Central memory CD4-positive, alpha-beta T cell (primary cell): ENCODE data around the gene CPNE4.
A peak's percentile ranks its signal among the peaks of the same experiment; 100 is the strongest.

ENCODE experiments used
- DNase-seq: peaks from one replicate; pipeline ENCODE4 v3.0.0; 2022

The CPNE4 gene

DNA sequence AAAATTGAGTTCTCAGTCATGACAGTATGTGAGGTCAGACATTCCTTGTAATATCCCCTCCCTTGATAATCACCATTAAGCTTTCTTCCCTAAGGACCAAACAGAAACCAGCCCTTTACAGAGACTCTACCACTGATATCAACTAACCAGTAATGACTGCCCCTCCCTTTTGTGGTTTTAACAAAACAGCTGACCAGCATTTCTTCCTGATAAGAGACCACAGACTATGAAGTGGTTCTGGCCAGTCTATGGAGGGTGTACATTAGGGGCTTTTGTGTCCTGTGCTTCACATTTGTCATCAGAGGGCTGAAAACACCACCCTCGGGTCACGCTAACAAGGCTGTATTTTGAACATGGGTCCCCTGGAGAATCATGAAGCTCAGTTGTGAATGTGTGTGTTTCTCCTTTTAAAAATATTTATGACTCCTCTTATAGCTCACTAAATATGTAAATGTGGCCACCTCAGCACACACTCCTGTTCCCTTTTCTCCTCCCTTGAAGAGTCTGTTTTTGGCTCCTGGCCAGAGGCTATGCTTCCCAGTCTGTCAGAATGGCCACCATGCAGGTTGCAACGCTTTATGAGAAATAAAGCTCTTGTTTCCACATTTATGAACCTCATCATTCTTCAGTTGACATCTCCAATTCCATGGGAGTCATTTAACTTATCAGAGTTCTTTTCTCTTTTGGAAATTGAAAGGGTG is 239.3 kb downstream of the CPNE4 start:
- no peak for DNase-seq

DNA sequence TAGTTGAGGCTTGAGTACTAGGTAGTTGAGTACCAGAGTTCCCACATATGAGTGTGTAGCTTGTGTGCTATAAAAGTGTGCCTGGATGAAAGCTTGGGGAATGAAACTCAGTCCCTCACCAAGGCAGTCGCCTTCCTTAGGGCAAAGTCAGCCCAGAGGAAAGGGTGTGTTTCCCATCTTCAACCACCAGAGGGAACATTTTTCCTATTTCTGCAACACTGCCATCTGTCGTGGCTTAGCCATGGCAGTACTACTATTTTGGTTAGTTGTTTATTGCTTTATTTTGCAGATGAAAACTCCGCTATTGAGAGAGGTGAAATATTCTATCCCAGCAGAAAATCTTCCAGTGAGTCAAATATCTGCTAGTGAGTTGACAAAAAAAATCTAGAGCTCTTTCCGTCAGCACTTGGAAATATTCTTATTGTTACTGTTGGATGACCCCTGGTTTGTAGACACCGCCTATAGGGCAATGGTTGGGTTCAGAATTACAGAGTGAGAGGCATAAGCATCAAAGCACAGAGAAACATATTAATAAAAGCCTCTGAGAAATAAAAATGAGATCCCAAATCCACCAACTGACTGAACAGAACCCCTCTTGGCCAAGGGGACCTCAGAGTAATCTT is 239.9 kb downstream of the CPNE4 start:
- DNase-seq: peak; percentile 12

DNA sequence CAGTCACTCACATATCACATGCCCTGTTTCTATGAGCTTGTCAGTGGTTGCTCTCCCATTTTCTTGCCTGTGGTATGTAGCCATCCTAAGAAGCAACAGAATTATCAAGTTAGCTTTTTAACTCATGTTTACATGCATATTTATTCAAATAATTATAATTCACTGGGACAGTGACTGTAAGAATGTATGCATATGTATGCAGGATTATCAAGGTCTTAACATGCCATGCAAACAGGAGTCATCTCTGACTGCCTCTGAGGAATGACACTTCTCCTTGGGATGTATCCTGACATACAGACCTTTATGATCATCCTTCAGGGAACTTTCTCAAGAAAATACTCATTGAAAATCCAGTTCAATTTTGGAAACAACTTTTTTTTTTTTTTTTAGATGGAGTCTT is 240.9 kb downstream of the CPNE4 start:
- DNase-seq: no peak

DNA sequence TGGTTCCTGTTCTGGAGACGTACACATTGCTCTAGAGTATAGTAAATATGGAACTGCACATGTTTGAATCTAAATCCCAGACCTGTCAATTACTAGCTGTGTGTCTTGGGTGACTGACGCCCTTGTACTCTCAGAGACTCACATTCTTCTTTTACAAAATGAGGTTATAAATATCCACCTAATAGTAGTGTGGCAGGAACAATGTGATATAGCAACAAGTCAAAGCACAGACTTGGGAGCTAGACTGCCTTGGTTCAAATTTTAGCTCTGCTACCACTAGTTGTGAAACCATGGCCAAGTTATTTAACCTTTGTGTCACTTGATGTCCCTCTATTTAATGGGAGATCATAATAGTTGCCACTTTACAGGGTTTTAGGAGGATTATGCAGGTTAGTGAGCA is 245.6 kb downstream of the CPNE4 start:
- no peak for DNase-seq

DNA sequence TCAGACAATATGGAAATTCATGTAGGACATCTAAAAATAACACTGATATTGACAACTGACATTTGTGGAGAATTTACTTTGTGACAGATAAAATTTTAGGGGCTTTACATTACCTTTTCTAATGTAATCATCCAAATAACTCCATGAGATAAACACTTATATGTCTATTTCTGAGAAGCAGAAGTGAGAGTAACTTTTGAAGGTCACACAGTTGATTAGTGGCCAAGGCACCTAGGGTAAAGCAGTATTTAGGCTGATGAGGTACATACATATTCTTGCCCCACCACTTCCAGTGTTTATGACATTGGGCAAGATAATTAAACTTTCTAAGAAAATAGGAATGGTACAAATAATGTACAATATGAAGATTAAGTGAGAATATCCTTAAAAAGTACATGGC is 248.4 kb downstream of the CPNE4 start:
- DNase-seq: no peak

DNA sequence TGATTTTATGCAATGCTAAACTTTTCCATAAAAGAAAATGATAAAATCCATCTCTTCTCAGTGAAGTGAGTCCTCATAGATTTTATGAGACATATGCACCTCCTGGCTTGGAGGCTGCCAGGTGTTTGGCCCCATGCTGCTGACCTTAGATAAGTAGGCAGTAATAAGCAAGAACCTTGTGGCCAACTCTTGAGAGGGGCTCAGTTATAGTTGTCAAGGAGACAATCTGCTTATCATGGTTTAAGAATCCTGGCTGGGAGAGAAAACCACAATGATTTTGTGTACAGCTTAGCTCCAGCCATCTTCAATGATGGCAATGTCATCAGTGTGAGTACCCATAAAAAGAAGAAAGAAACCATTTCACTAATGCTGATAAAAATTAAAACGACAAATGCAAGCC is 252.1 kb downstream of the CPNE4 start:
- DNase-seq: no peak

DNA sequence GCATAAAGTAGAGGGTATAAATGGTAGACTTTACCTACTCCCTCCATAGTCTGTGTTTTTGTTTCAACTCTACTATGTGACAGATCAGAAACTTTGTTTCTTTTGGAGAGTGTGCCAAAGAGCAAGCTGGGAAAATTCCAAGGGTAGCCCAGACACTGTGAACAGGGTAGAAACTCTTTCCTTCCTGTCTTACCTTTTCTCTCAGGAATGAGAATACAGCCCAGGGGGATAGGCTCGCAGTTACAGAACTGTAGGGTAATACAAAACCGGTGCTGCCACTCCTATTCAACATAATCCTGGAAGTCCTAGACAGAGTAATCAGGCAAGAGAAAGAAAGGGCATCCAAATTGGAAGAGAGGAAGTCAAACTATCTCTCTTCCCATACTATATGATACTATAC is 256.3 kb downstream of the CPNE4 start:
- no peak for DNase-seq

DNA sequence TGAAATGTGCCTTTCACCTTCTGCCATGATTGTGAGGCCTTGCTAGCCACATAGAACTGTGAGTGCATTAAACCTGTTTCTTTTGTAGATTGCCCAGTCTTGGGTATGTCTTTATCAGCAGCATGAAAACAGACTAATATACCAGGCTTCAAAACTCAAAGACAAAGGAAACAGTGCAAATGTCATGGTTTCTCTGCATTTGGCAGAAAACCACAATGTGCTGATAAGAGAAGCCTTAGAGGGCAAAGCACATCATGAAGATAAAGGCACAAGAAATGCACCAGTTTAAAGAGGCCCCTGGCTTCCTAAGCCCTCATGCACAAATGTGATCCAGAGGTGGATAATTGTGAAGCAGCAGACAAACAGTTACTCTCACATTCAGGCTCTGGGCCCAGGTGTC is 259.2 kb downstream of the CPNE4 start:
- DNase-seq: no peak

DNA sequence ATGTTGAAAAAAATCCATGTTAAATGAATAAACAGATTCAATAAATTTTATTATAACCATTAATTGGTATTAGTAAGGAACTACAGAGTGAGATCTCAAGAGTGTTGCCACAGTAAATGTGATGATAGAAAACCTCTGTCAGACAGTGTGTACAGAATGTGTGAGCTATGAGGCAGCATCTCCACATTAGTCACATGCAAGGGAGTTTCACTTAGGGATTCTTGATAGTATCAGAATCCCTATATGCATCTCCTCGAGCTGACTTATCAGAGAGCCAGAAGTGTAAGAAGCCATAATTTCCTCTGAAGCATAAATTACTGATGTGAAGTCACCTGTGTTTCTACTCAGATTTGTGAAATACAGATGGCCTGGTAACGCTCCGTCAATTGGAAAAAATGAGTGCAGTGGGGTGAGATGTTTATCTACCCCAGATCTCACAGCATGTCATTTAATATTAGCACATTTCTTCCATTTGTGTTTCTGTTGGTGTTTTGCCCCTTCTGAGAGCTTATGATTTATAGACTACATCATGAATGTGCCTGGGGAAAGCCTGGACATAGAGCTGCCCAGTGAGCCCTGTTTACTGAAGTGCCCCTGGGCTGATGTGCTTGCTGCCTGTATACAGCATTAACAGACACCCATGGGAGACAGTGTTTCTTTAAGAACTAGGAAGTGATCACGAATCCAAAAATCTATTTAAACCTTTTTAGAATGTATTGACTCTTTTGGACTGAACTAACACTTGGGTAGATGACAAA is 262.4 kb downstream of the CPNE4 start:
- no peak for DNase-seq

DNA sequence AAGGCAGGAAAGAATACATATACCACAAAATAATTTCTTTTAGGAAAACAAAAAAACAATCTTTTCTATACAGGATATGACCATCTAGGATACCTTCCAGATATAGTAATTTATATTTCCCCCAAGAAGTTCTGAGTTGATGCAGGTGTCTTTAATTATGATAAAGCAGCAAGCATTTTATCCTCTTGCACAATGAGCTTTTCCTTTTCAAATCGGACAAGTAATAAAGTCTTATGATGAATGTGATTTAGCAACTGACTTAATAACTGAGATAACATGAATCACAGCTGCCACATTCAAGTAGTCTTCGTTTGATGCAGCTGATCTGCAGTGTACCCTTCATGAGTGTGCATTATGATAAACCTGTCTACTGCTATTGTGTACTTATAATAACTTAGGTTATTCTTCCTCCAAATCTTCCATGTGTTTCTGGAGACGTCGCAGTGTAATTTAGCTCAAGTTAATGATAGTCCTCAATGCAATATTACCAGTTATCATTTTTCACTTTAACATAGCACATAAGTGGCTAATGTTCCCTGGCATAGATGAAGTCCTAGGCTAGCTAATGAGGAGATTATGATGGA is 271.7 kb downstream of the CPNE4 start:
- no peak for DNase-seq

DNA sequence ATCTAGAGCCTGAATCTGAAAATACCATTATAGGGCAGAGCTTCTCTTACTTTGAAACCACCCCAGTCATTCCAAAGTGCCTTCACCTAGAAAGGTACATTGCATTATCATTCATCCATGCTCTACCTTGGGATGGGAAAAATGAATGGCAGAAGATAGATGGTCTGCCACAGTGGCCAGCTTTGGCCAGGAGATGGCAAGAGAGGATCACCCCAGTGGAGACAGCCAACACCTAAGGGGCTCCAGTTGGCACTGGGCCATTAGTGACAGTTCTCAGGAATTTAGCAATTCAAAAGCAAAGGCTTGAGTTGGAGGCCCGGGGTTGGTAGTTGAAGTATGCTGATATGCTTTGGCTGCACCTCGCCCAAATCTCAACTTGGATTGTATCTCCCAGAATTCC is 278.4 kb downstream of the CPNE4 start:
- DNase-seq: no peak

DNA sequence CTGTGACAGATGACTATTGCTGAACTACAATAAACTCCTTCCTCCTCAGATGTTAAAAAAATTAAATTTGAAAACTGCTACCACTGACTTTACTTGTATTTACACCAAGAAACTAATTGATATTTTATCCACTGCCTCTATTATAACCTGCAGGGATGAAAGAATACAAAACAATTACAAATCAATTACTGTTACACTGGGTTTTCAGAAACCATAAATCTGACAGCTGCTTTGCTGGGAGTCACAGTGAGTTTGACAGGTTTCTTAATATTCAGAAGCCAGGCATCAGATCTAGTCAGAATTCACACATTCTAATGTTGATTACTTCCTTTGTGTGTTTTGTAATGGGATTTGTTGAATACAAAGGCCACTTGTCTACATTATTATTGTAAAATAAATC is 279.4 kb downstream of the CPNE4 start:
- DNase-seq: no peak

DNA sequence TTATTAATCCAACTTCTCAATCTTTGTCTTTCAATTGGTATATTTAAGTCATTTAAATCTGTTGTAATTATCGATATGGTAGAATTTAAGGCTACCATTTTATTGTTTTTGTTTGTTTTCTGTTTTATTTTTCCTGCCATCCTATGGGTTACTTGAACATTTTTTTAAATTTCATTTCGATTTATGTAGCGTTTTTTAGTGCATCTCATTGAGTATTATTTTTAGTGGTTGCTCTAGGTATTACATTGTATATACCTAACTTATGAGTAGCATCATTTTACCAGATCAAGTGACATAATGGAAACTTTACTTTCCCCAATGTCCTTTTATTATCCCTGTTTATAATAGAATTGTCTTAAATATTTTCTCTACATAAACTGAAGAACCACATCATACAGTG is 284.6 kb downstream of the CPNE4 start:
- DNase-seq: no peak

DNA sequence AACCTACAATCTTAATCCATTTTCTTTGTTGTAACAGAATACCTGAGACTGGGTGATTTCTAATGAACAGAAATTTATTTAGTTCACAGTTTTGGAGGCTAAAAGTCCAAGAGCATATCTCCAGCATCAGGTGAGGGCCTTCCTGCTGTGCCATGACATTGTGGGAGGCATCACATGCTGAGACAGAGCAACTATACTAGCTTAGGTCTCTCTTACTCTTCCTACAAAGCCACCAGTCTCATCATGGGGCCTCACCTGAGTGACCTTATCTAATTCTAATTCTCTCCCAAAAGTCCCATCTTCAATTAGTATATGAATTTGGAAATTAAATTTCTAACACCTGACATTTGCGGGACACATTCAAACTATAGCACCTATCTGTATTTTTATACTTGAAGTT is 285.0 kb downstream of the CPNE4 start:
- DNase-seq: no peak

DNA sequence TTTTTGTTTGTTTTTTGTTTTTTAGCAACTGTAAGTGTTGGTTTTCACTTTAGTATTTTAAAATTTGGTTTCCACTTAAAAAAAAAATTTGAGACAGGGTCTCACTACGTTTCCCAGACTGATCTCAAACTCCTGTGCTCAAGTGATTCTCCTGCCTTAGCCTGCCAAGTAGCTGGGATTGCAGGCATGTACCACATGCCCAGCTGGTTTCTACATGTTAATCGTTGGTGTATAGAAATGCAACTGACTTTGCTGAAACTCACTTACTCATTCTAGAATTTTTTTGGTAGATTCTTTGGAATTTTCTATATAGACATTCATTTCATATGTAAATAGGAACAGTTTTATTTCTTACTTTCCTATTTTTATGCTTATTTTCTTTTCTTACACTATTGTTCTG is 287.3 kb downstream of the CPNE4 start:
- DNase-seq: no peak

DNA sequence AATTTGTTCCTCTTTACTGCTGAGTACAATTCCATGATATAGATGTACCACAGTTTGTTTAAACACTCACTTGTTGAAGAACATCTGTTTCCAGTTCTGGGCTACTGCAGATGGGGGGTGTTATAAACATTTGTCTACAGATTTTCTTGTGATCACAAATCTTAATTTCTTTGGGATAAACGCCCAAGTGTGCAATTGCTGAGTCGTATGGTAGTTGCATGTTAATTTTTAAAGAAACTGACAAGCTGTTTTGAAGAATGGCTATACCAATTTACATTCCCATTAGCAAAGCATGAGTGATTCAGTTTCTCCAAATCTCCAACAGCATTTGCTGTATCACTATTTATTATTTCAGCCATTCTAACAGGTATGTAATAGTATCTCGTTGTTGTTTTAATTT is 290.0 kb downstream of the CPNE4 start:
- DNase-seq: no peak

DNA sequence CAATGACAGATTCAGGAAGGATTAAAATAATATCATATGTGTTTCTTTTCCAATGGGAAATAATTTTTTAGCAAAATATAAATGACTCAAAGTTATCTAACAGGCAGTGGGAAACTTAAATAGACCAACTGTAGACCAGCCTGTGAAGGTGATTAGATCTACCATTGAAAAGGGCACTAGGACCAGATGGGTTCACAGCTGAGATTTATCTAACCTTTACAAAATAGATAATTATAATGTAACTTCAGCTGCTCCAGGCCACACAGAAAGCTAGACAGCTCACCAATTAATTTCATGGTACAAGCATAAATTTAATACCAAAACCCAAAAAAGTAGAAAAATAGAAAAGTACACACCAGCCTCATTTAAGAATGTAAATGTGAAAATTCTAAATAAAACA is 291.7 kb downstream of the CPNE4 start:
- DNase-seq: no peak

DNA sequence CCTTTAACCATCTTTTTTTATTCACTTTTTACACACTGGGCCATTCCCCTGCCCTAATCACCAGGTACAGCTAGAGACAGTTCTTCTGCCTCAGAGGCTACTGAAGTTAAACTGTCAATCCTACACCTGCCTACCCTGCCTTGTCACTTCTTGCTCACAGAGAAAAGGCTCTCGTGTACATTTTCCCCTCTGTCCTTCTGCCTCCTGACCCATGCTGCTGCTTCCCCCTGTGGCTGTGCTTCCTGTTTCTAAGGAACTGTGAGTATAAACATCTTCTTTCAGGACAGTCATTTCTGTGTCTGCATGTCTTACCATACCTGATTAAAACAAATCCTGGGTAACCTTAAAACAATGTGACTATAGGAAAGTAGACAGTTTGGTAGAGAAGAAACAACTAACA is 295.6 kb downstream of the CPNE4 start:
- no peak for DNase-seq

DNA sequence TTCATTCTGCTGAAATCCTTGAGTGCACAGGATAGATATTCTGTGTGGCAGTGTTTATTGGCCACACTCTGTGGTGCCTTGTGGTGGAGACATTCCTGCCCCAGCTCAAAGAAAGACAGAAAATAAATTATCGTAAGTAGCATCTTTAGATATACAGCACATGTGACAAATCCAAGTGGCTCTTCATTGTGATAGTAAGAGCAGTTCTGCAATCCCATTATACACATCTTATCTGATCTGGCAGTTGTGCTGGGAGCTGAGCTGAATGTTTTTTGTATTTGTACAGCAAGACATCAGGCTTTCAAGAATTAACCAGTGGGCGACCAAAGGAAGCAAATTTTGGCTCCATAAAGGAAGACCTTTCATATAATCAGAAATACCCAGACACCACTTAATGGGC is 296.7 kb downstream of the CPNE4 start:
- DNase-seq: no peak

DNA sequence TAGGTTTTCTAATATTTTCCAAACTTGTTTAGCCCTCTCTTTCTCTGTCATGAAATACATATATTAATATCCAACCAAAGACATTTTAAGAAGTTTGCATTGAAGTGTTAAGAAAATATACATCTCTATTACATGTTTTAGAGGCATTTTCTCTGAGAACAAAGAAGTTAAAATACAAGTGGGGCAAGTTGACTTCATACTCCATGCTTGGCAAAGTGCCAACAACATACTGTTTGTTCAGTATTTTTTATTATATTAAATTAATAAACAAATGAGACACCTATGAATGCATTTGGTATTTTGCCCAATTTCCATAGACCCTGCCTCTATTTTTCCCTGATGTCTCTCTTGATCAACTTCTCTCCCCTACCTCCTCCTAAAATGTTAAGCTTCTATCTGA is 299.3 kb downstream of the CPNE4 start:
- DNase-seq: no peak

DNA sequence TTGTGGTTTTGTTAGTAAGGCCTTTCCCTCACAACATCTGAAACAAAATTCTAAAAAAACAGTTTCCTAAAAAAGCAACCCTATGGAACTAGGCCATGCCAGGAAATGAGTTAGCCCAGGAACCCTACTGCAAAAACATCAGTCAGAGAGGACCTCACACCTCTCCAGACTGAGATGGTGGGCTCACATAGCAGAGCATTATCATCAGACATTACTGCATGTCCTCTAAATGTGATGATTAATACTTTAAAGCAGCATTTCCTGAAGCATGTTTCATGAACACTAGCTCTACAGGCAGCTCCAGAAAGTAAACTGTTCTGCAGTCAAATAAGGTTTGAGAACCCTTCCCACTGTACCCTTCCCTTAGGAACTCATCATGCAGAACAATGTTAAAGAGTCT is 299.7 kb downstream of the CPNE4 start:
- DNase-seq: no peak

DNA sequence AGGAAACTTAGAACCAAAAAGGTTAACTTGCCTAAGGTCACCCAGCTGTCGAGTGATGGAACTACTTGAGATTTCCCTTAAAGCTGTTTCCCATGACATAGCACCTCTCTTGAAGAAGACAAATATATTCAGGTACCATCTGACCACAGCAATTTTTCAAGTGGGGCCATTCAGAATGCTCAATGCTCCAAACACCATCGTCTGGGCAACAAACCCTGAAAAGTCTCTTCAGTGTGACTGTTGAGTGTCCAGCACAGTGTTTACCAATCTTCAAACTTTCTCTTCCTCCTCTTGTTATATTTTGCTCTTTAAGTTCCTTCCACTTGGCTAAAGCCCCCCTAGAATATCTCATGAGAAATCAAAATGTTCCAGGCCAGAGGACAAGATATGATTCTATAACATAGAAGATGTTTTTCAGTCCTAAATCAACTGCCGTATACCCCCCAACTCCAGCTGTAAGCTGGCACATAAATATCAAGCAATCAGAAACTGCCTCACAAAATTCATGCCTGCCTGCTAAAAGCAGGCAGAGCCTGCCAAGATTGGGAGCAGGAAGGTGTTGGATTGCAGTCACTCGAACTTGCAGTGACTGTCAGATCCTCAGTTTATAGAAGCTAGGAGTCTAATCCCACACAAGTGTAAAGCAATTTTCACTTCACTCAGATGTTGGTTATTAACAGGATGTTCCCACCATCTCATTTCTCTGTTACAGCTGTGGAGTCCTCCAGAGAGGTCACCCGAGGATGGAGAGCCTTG is 301.6 kb downstream of the CPNE4 start:
- DNase-seq: no peak

DNA sequence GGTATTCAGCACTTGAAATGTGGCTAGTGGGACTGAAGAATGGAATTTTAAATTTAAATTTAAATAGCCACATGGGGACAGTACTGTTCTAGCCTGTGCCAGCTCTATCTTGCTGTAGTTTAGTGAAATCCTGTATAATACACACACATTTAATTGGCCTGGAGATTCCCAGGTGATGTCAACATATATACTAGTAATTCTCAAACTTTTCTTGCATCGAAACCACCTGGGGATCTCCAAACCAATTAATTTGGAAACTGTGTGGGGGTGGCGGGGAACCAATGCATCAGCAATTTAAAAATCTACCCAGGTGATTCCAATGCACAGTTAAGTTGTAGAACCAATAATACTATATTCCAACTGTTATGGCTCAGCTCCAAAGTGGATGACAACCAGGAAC is 303.1 kb downstream of the CPNE4 start:
- no peak for DNase-seq
